ENCODE data around the gene POFUT2.

The POFUT2 gene

DNA sequence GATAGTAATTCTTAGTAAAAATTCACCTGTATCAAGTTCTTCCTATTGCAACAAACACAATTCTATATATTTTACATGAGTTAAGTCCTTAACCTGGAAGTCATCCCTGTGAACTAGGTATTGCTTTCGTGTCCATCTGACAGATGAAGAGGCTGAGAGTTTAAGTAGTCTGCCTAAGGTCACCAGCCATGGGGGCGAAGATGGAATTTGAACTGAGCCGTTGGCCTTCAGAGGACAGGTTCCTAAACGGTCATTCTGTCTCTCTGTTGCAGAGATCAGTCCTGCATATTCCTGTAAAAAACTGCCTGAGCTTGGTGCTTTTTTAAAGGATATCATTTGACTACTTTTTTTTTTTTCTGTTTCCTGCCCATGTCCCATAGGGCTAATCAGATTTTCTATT lies 10.2 kb upstream of the POFUT2 start:
- no peak for DNase-seq (ENCODE audit: low spot score)

- no peak for DNase-seq (ENCODE audit: low spot score)
These were observed 9.6 kb upstream of the POFUT2 start for GRCh38 chr21:45297329-45297728.

DNA sequence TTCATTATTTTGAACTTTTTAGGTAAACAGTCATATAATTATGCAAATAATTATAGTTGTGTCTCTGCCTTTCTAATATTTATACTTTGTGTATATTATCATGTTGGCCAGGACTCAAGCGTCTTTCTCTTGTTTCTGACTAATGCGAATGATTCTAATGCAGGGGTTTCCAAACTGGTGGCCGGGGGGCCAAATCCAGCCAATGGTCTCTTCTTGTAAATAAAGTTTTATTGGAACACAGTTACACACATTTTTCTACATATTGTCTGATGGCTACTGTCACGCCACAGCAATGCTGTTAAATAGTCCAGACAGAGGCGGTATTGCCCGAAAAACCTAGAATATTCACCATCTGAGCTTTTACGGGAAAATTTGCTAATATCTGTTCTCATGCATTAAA lies 8.9 kb upstream of the POFUT2 start:
- DNase-seq (ENCODE audit: low spot score), result no peak

- DNase-seq (ENCODE audit: low spot score), result no peak
These were observed 8.1 kb upstream of the POFUT2 start for GRCh38 chr21:45295576-45296365.

DNA sequence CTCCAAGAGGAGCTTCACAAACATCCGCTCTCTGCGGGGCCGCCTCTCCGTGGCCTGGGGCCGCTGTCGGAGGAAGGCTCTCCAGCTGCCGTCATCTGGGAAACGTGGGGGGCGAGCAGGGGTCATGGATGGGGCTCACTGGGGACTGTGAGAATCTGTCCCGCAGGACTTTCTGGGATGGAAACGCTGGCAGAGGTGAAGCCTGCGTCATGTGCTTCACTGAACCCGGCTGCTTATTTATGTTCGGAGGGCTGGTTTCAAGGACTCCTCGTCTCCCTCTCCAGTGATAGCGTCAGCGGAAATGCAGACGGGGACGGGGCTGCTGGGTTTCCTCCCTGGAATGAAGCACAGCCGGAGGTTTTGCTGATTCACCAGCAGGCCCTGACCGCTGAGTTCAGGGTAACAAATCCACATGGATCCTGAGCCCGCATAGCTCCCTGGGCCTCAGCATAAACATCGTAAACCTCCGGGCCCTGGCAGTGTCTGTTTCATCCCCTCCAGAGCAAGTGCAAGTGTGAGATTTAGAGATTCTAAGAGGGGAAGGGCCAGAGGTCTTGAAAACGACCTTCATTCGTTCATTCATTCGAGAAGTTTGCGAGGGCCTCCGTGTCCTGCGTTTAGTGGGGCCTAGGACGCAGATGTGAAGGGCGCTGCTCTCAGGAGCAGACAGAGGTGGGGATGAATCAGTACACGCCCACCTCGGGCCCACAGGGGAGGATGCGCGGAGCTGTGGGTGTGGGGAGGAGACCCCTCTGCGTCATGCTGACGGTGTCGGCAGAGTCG lies 7.0 kb upstream of the POFUT2 start:
- DNase-seq (ENCODE audit: low spot score), result no peak

GRCh38 chr21:45293726-45294401 lies 6.2 kb upstream of the POFUT2 start:
- no peak for DNase-seq (ENCODE audit: low spot score)

DNA sequence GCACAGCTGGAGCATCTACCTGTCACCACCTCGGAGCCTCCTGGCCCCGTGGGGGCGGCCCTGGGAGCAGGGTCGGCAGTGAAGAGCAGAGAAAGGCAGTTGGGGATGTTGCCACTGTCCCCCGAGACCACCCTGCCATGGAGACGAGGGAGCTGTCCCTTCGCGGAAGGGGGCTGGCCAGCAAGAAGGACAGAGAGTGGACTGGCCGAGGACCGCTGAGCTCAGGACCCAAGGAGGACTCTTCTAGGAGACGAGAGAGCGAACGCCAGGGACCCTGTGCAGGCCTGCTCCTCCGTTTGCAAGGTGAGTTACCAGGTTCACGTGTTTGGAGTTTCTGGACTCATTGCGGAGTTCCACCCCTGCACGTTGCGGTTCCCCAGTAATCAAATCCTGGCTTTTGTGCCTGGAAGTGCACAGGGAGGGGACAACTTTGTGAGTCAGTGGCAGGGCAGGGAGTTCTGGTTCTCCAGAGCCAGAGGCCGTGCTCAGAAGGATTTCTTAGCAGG lies 5.6 kb upstream of the POFUT2 start:
- no peak for DNase-seq (ENCODE audit: low spot score)

- DNase-seq (ENCODE audit: low spot score), result peak; percentile 91
These were observed 4.9 kb upstream of the POFUT2 start for GRCh38 chr21:45292399-45293219.

DNA sequence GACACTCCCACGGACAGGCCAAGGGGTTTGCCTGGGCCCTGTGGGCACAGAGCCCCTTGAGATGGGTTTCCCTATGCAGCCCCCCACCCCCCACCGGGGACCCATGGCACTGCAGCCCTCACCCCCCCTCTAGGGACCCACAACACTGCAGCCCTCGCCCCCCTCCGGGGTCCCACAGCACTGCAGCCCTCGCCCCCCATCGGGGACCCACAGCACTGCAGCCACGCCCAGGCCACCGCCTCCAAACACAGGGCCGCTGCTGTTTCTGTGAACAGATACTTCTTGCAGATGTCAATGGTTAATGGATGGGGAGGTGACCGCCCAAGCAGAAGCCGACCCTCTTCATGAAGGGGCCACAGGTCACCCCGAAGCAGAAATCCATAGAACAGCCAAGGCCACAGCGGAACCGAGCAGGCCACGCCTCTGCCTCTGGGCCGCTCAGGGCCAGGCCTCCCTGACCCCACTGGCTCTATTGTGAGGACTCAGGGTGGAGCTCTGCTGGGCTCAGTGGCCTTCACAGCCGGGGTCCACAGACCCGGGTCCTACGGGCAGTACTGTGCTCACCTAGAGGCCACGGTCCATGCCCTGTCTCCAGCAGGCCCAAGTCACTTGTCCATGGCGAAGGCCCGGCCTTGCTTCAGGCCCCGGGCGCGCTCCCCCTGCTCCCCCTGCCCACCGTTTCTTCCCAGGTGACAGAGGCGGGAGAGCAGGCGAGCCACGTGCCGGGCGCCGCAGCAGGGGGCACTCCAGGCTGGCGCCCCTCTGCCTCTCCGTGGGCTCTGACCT lies 4.1 kb upstream of the POFUT2 start:
- no peak for DNase-seq (ENCODE audit: low spot score)

GRCh38 chr21:45290948-45291612 lies 3.4 kb upstream of the POFUT2 start:
- DNase-seq (ENCODE audit: low spot score), result no peak

DNA sequence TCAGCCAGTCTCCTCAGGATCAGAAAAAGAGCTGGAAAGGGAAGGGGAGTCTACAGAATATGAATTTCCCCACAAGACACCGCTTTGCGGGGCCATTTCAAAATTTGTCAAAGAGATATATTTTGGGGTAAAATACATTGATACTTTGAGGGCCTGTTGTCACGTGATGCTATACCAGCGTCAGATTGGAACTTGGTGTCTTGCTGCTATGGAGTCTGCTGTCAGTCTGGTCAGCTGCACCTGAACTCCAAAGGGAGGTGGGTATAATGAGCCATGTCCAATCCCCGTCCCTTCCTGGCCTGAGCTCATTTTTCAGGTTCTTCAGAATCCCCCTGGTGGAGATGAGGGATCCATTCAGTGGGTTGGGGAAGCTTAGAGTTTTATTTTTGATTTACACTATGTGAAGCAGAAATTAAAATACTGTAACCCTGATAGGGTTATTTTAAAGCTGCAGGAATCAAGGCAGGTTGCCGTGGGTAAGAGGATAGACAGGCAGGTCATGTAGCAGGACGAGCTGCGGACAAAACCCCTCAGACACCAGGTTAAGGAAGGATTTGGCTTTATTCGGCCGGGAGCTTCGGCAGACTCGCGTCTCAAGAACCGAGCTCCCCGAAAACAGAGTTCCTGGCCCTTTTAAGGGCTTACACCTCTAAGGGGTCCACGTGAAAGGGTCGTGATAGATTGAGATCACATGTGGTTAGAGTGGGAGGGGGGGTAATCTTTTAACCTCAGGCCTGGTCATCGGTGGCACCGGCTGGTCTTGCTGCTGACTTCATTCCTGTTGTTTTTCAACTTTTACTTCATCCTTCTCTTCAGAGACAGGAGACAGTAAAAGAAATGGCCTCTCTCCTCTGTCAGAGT lies 2.2 kb upstream of the POFUT2 start:
- DNase-seq (ENCODE audit: low spot score), result no peak

DNA sequence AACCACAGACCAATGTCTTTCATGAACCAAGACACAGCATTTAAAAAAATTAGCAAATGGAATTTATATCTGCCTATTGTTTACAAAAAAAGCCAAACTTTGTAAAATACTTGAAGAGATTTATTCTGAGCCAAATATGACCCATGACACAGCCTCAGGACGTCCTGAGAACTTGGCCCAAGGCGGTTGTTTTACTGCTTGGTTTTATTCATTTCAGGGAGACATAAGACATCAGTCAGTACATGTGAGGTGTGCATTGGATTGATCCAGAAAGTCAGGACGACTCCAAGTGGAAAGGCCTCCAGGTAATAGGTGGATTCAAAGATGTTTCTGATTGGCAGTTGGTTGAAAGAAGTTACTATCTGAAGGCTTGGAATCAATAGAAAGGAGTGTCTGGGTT lies 1.4 kb upstream of the POFUT2 start:
- DNase-seq (ENCODE audit: low spot score), result no peak

DNA sequence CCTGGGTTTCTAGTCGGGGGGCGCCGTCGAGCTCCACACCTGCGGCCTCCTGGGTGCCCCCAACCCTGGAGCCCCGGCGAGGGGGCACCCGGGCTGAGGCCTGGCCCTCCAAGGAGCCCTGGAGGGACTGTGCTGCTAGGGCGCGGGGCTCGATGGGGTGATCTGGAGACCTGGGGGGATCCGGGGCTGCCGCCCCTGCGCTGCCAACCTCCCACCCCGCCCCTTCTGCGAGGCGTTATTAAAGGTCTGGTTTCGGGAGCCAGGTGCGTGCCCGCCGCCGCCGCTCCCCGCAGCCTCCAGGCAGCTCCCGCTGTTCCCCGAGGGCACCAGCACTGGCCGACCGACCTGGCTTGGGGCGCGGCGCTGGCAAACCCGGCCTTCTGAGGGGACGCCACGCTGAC lies 746 bp upstream of the POFUT2 start:
- no peak for DNase-seq (ENCODE audit: low spot score)

DNA sequence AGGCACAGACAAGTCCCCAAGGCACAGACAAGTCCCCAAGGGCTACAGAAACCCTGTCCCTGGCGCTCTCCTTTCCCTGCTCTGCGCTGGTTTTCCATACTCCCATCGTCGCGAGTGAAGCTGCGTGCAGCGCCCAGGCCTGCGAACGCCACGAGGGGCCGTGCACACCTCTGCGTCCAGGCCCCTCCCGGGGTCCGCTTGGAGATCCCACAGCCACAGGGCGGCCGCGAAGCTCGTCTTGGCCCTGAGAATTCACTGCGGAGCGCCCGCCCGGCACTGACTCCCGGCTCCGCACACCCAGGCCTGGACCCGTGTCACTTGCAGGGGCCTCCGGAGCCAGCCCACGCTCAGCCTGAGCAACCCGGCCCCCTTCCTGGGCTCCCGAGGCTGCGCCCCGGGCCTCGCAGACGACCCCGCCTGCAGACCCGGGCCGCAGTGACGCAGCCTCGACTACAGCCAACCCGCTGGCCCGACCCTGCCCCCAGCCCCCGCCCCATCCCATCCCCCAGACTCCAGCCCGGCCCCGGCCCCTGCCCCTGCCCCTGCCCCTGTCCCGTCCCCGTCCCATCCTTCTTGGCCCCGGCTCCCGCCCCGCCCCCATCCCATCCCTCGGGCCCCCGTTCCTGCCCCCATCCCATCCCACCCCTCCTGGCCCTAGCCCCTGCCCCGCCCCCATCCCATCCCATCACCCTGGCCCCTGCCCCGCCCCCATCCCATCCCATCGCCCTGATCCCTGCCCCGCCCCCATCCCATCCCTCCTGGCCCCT lies 841 bp downstream of the POFUT2 start:
- DNase-seq (ENCODE audit: low spot score), result no peak

GRCh38 chr21:45285266-45285931 lies 2.3 kb downstream of the POFUT2 start:
- DNase-seq (ENCODE audit: low spot score), result no peak

DNA sequence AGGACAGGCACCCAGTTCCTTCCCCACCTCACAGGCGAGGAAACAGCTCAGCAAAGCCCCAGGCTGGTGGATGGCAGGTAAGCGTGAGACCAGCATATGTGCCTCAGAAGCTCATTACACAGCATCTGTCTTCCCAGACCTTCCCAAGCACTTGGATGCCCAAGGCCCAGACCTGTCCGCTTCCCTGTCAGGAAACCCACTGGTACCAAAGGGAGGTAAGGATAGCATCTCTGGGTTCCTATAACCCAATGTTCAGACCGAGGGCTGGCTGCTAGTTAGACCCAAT lies 3.3 kb downstream of the POFUT2 start:
- no peak for DNase-seq (ENCODE audit: low spot score)

DNA sequence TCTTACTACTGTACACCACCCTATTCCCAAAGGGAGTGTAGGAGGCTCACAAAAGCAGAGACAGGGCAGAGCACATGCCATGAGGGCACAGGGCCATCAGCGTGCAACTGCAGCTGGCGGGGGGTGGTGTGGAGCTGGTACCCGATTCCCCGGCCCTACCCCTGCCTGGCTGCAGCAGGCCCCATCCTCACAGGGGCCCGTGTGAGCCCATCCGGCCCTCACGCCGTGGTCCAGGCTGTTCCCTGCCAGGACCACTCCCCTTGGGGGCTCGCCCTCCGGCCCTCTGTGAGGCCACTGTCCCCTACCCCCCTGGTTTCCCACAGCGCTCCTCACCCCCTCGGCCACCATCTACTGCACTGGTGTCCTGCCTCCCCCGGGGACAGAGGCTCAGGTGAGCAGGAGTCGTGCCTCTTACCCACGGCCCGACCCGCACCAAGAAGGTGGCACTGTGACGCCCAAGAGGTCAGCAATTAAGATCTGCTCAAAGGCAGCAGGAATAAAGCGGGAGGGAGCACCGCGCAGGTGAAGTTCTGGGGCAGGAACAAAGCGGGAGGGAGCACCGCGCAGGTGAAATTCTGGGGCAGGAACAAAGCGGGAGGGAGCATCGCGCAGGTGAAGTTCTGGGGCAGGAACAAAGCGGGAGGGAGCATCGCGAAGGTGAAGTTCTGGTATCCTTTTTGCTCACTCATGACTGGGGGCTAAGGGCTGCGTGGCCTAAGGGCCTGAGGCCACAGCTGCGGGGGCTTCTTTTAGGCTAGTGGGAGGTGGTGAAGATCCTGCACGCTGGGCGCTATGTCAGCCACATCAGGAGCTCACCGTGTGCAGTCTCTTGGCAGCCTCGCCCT lies 3.9 kb downstream of the POFUT2 start:
- DNase-seq (ENCODE audit: low spot score), result no peak

Measured in HuH-7.5 (cell line).